WTC11 (cell line): ENCODE results near the gene CACNA1E.

Experiments used
- CREB1 ChIP-seq: sonication (generic); formaldehyde crosslinking; IDR thresholded peaks from 2 replicates; pipeline ENCODE4 v1.8.0; 2023; ENCODE audit warnings: mild to moderate bottlenecking, missing genetic modification reagents
- TEAD1 ChIP-seq: sonication (generic); formaldehyde crosslinking; IDR thresholded peaks from 2 replicates; pipeline ENCODE4 v1.8.0; 2022; ENCODE audit warnings: mild to moderate bottlenecking, missing genetic modification reagents
- TEAD4 ChIP-seq: sonication (generic); formaldehyde crosslinking; IDR thresholded peaks from 2 replicates; pipeline ENCODE4 v1.8.0; 2022; ENCODE audit warnings: mild to moderate bottlenecking, missing genetic modification reagents
- TF ChIP-seq, protein P1 (sequence below): sonication (generic); formaldehyde crosslinking; IDR thresholded peaks from 2 replicates; pipeline ENCODE4 v1.8.0; 2022; ENCODE audit warnings: mild to moderate bottlenecking, missing genetic modification reagents
- TF ChIP-seq, protein P2 (sequence below): fragments of 200-600 bp; IDR thresholded peaks from 2 replicates; pipeline ENCODE4 v1.8.0; 2022; ENCODE audit warnings: antibody characterized with exemption

DNA sequence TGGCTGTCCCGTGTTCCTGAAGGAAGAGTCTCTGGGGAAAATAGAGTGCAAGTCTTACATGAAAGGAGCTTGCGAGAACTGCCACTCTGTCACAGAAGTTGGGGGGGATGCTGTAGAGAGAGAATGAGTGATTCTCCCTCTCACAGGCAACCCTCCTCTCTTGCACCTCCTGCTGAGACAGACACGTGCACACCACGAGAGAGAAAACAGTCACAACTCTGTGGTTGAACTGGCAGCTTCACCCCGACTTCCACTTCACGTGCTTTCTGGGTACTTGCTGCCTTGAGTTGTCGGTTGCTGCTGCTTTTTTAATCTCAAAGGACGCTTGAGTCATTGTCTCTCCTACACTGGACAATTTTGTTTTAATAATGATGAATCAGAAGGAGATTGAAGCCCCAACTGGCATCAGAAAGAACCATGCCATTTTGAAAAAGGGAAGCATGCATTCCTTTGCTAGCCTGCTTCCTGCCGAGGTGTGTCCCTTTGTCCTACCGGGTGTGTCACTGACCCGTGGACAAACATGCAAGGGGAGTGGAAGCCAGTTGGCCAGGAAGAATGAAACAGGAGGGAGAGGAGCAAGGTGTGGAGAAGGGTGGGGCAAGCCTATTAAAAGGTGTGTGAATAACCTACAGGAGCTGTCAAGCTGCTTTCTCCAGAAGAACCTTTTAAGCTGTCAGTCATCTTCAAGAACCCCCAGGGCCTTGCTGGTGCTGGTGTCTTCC lies 164.2 kb downstream of the CACNA1E start:
- TF ChIP-seq, protein P1, sequence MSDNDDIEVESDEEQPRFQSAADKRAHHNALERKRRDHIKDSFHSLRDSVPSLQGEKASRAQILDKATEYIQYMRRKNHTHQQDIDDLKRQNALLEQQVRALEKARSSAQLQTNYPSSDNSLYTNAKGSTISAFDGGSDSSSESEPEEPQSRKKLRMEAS (CRISPR knock-in tag): no peak
- TF ChIP-seq, protein P2, sequence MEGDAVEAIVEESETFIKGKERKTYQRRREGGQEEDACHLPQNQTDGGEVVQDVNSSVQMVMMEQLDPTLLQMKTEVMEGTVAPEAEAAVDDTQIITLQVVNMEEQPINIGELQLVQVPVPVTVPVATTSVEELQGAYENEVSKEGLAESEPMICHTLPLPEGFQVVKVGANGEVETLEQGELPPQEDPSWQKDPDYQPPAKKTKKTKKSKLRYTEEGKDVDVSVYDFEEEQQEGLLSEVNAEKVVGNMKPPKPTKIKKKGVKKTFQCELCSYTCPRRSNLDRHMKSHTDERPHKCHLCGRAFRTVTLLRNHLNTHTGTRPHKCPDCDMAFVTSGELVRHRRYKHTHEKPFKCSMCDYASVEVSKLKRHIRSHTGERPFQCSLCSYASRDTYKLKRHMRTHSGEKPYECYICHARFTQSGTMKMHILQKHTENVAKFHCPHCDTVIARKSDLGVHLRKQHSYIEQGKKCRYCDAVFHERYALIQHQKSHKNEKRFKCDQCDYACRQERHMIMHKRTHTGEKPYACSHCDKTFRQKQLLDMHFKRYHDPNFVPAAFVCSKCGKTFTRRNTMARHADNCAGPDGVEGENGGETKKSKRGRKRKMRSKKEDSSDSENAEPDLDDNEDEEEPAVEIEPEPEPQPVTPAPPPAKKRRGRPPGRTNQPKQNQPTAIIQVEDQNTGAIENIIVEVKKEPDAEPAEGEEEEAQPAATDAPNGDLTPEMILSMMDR: no peak
- TF ChIP-seq TEAD1: no peak
- no peak for TF ChIP-seq CREB1
- TF ChIP-seq TEAD4: no peak
